HUES6 (cell line): ENCODE data around the gene SPACA4.

Experiments used
- H3K27ac ChIP-seq: 2 replicates; pipeline ENCODE4 v1.7.0; 2013; ENCODE audit warnings: low read depth, mild to moderate bottlenecking, low read length, inconsistent platforms
- H3K27me3 ChIP-seq: 2 replicates; pipeline ENCODE4 v1.6.1; 2013; ENCODE audit warnings: low read length; ENCODE audit not compliant: control insufficient read depth, insufficient read depth
- H3K36me3 ChIP-seq: 2 replicates; pipeline ENCODE4 v1.6.1; 2013; ENCODE audit warnings: low read length; ENCODE audit not compliant: control insufficient read depth, insufficient read depth
- H3K4me1 ChIP-seq: 2 replicates; pipeline ENCODE4 v1.6.1; 2013; ENCODE audit warnings: low read length; ENCODE audit not compliant: control insufficient read depth, insufficient read depth
- H3K4me3 ChIP-seq: 2 replicates; pipeline ENCODE4 v1.5.1; 2013; ENCODE audit warnings: low read depth, low read length
- H3K9ac ChIP-seq: one replicate; pipeline ENCODE4 v1.6.1; 2013; ENCODE audit warnings: mild to moderate bottlenecking, low read length
- H3K9me3 ChIP-seq: 2 replicates; pipeline ENCODE4 v1.6.1; 2013; ENCODE audit warnings: low read depth, low read length; ENCODE audit not compliant: control insufficient read depth, insufficient read depth

SPACA4 gene

GRCh38 chr19:48619692-48620585 is 13.4 kb downstream of the SPACA4 start:
- Histone ChIP-seq H3K4me3 (peak overlapping the region; percentile 91), H3K27ac (no peak overlapping the region), H3K27me3 (no peaks in the 10 kb centered on the region), H3K36me3 (peaks cover 33% of the 10 kb centered on the region), H3K9me3 (no peaks in the 10 kb centered on the region), H3K4me1 (peaks cover 38% of the 10 kb centered on the region), H3K9ac (peak overlapping the region; percentile 49)

DNA sequence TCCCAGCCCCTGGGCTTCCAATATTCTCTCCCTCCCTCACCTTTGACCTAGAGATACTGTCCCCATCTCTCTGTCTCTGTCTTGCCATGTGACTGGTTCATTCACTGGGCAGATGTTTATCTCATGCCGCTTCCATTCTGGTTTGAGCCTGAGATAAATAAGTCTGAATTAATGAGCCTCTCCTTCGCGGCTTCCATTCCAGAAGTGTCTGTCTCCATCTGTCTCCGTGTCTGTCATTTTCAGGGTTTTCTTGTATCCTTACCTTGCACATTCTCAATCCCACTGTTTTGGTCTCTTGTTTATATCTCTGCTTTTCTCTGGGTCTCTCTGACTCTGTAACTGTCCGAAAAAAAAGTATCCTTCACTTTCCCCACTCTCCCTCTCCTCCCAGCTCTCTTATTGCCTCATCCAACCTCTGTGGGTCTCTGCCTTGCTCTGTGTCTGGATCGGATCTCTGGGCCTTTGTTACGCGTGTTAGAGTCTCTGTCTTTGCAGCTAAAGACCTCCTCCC is 17.1 kb downstream of the SPACA4 start:
- Histone ChIP-seq H3K4me1 (peaks cover 14% of the 10 kb centered on the region), H3K4me3 (peak overlapping the region; percentile 46), H3K36me3 (no peaks in the 10 kb centered on the region), H3K9ac (peak overlapping the region; percentile 53), H3K27ac (no peak overlapping the region), H3K27me3 (no peaks in the 10 kb centered on the region), H3K9me3 (no peaks in the 10 kb centered on the region)

DNA sequence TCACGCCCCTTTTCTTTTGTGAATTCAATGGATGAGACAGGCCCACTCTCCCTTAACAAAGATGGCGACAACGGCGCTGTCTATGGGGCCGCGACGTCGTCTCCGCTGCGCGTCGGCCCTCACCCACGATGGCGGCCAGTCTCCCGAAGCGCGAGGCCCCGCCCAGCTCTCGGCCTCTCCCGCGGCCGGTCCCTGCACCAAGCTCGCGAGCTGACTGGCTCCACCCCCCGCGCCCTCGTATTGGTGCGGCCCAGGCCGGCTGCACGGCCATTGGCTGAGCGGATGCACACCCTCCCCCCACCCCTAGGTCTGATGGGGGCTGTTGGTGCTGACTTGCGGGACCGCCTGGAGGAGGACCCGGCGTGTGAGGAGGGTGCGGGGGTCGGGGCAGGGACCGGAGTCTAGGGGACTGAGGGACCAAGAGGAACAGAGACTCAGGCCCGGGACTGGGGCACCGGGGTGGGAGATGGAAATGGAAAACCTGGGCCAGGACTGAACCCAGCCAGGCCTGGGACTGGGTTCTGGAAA is 17.6 kb downstream of the SPACA4 start:
- Histone ChIP-seq H3K4me3 (peak overlapping the region; percentile 85), H3K9me3 (no peaks in the 10 kb centered on the region), H3K4me1 (peaks cover 14% of the 10 kb centered on the region), H3K27ac (no peak overlapping the region; the same call in 1 of the 2 replicates), H3K27me3 (no peaks in the 10 kb centered on the region), H3K9ac (peak overlapping the region; percentile 69), H3K36me3 (no peaks in the 10 kb centered on the region)

GRCh38 chr19:48624791-48625723 is 18.5 kb downstream of the SPACA4 start:
- Histone ChIP-seq H3K9ac (peak overlapping the region; percentile 69), H3K27me3 (no peaks in the 10 kb centered on the region), H3K4me1 (peaks cover 17% of the 10 kb centered on the region), H3K4me3 (peak overlapping the region; percentile 85), H3K9me3 (no peaks in the 10 kb centered on the region), H3K27ac (no peak overlapping the region), H3K36me3 (no peaks in the 10 kb centered on the region)

- H3K4me1 ChIP-seq: peaks cover 18% of the 10 kb centered on the region
- no peak overlapping the region for H3K4me3 ChIP-seq
- H3K9me3 ChIP-seq: no peaks in the 10 kb centered on the region
- H3K27ac ChIP-seq: no peak overlapping the region
- no peak overlapping the region for H3K9ac ChIP-seq
- H3K36me3 ChIP-seq: no peaks in the 10 kb centered on the region
- H3K27me3 ChIP-seq: no peaks in the 10 kb centered on the region
These were observed 19.4 kb downstream of the SPACA4 start for GRCh38 chr19:48625891-48626327.

DNA sequence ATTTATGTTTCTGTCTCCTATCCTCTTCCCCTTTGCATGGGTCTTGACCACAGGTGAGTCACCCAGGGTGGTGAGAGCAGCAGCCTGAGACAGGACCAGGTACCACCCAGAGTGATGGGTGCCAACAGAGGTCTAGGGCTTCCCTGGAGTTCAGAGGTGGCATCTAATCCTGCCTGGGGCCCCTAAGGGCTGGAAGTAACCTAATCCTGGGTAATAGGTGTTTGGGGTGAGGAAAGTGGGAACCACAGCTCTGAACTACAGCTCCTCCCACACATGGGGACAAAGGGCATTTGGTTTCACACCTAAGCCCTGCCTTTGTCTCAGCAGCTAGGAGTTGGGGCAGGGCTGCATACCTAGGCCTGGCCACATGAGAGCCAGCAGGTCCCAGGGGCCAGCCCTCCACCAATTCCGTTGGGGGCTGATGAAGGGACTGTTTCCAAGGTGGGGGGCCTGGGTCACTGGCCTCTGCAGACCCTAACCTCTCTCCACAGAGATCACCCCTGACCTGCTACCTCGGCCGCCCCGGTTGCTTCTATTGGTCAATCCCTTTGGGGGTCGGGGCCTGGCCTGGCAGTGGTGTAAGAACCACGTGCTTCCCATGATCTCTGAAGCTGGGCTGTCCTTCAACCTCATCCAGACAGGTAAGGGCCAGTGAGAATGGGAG is 20.8 kb downstream of the SPACA4 start:
- H3K27me3 ChIP-seq: no peaks in the 10 kb centered on the region
- no peak overlapping the region for H3K27ac ChIP-seq
- H3K36me3 ChIP-seq: no peaks in the 10 kb centered on the region
- no peak overlapping the region for H3K9ac ChIP-seq
- H3K9me3 ChIP-seq: no peaks in the 10 kb centered on the region
- H3K4me3 ChIP-seq: no peak overlapping the region
- peaks cover 23% of the 10 kb centered on the region for H3K4me1 ChIP-seq

DNA sequence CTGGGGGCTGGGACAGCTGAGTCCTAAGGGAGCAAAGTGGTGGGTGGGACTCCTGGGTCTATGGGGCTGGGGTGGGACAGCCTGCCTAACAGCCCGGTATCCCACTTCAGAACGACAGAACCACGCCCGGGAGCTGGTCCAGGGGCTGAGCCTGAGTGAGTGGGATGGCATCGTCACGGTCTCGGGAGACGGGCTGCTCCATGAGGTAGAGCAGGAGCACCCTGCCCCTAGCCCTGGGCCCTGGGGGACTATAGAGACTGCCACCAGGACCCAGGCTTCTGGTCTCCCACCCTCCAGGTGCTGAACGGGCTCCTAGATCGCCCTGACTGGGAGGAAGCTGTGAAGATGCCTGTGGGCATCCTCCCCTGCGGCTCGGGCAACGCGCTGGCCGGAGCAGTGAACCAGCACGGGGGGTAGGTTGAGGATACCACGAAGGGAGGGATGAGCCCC is 21.3 kb downstream of the SPACA4 start:
- Histone ChIP-seq H3K4me1 (peaks cover 28% of the 10 kb centered on the region), H3K9ac (no peak overlapping the region), H3K27ac (no peak overlapping the region)

DNA sequence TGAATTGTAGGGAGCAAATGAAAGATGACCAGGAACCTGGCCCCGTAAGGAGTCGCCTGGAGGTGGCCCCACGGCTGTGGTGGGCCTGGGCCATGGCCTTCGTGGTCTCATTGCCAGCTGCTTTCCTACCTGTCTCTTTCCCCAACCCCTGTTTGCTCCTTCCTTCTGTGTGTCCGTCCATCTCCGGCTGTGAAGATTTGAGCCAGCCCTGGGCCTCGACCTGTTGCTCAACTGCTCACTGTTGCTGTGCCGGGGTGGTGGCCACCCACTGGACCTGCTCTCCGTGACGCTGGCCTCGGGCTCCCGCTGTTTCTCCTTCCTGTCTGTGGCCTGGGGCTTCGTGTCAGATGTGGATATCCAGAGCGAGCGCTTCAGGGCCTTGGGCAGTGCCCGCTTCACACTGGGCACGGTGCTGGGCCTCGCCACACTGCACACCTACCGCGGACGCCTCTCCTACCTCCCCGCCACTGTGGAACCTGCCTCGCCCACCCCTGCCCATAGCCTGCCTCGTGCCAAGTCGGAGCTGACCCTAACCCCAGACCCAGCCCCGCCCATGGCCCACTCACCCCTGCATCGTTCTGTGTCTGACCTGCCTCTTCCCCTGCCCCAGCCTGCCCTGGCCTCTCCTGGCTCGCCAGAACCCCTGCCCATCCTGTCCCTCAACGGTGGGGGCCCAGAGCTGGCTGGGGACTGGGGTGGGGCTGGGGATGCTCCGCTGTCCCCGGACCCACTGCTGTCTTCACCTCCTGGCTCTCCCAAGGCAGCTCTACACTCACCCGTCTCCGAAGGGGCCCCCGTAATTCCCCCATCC is 22.1 kb downstream of the SPACA4 start:
- Histone ChIP-seq H3K4me1 (peaks cover 30% of the 10 kb centered on the region), H3K9me3 (no peaks in the 10 kb centered on the region), H3K27me3 (no peaks in the 10 kb centered on the region), H3K4me3 (no peak overlapping the region), H3K27ac (no peak overlapping the region), H3K9ac (no peak overlapping the region), H3K36me3 (no peaks in the 10 kb centered on the region)

More for the DNA sequence above, 21.3 kb downstream of the SPACA4 start:
- no peaks in the 10 kb centered on the region for H3K36me3 ChIP-seq
- H3K9me3 ChIP-seq: no peaks in the 10 kb centered on the region
- H3K27me3 ChIP-seq: no peaks in the 10 kb centered on the region
- H3K4me3 ChIP-seq: no peak overlapping the region

DNA sequence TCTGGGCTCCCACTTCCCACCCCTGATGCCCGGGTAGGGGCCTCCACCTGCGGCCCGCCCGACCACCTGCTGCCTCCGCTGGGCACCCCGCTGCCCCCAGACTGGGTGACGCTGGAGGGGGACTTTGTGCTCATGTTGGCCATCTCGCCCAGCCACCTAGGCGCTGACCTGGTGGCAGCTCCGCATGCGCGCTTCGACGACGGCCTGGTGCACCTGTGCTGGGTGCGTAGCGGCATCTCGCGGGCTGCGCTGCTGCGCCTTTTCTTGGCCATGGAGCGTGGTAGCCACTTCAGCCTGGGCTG is 22.7 kb downstream of the SPACA4 start:
- peaks cover 34% of the 10 kb centered on the region for H3K4me1 ChIP-seq
- H3K27ac ChIP-seq: no peak overlapping the region
- H3K27me3 ChIP-seq: no peaks in the 10 kb centered on the region
- H3K9me3 ChIP-seq: no peaks in the 10 kb centered on the region
- H3K9ac ChIP-seq: no peak overlapping the region
- peak overlapping the region; percentile 62 for H3K4me3 ChIP-seq
- no peaks in the 10 kb centered on the region for H3K36me3 ChIP-seq
